Activated CD8-positive, alpha-beta T cell treated with anti-CD3 and anti-CD28 coated beads for 36 hours (primary cell): ENCODE measurements around the gene ZNF317. TPM values are rescaled to one million over a fixed set of nuclear protein-coding genes. Genes with fewer than 3 reads are reported as not detected.
"Not testable (repeated sequence)": the region's sequence is repeated elsewhere in the genome, so short reads cannot be mapped to it uniquely, and the experiment has no call there.

Experiments
- ATAC-seq: fragments of 200-7000 bp; cut with Tn5 transposase; one replicate; pipeline ENCODE4 v1.10.0; 2021; ENCODE audit warnings: mild to moderate bottlenecking, moderate library complexity
- CTCF ChIA-PET: fragments of 350-600 bp; sonication (Branson Sonifier 250); formaldehyde crosslinking; loops from one replicate; lab custom pipeline; 2021; ENCODE audit warnings: antibody characterized with exemption; lab: Charles Lee
- POLR2A ChIA-PET: fragments of 350-600 bp; sonication (Branson Sonifier 250); formaldehyde crosslinking; loops from one replicate; lab custom pipeline; 2021; ENCODE audit warnings: antibody characterized with exemption; lab: Charles Lee
- DNase-seq: peaks from one replicate; pipeline ENCODE4 v3.0.0-alpha.2; 2020
- H3K27ac Mint-ChIP-seq: one replicate; pipeline ENCODE4 v1.8.0; 2021; ENCODE audit warnings: mild to moderate bottlenecking, mixed read lengths
- H3K27me3 Mint-ChIP-seq: one replicate; pipeline ENCODE4 v1.8.0; 2021; ENCODE audit warnings: mixed read lengths
- H3K36me3 Mint-ChIP-seq: one replicate; pipeline ENCODE4 v1.8.0; 2021; ENCODE audit warnings: low read depth, mixed read lengths
- H3K4me1 Mint-ChIP-seq: one replicate; pipeline ENCODE4 v1.8.0; 2021; ENCODE audit warnings: low read depth, mixed read lengths
- H3K4me3 Mint-ChIP-seq: one replicate; pipeline ENCODE4 v1.8.0; 2021; ENCODE audit warnings: mild to moderate bottlenecking, moderate library complexity, mixed read lengths
- H3K9me3 Mint-ChIP-seq: one replicate; pipeline ENCODE4 v1.8.0; 2021; ENCODE audit warnings: mixed read lengths
- intact Hi-C: fragments of 100-400 bp; cut with micrococcal nuclease; formaldehyde crosslinking; loops from one replicate; pipeline ENCODE4 v1.10.0; 2022
- total RNA-seq, 2 experiments: library from RNA; stranded (reverse); gene quantifications; one replicate each; pipeline ENCODE4 v1.2.3, GENCODE V29; 2021
- TF ChIP-seq, protein P1 (sequence below): fragments of 200-600 bp; IDR thresholded peaks from one replicate; pipeline ENCODE4 v1.8.0; 2022; ENCODE audit warnings: antibody characterized with exemption, mild to moderate bottlenecking

ZNF317 gene
- total RNA-seq, 2 experiments from 2014 or later = 41.4 to 41.7 TPM

DNA sequence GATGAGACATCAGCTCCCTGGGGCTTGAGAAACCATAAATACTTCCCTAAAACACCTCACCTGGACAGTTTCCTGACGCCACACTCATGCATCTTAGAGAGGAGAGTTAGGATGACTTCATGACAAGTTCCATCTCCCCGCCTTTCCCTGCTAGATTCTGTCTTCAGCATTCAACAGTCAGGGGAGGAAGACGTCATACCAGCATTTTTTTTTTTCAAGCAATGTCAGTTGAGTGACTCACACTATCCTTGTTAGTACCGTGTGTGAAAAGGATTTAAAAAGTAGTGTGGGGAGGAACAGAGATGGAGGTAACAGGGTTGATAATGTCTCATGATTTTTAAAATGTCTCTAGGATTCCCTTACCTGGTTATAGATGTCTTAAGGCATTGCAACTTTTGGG is 38.7 kb downstream of the ZNF317 start, which contains the start of gene OR7D2:
Gene OR7D2, plus strand, starts transcription at position 79 of the 400 bp plus-strand sequence. CDS start 6,803 bp downstream, outside the sequence.
- DNase-seq = no peak
- H3K27ac Mint-ChIP-seq = no peak within 1 kb of the TSS
- intact Hi-C loops = no loop called here
- H3K4me1 Mint-ChIP-seq = no peaks in the 10 kb centered on the region
- peaks cover 2% of the 10 kb centered on the region for H3K27me3 Mint-ChIP-seq
- CTCF ChIA-PET = interaction anchor here (1.7 kb wide), 1 partner anchor 16 kb away, joined by 3 read pairs; no protein-coding TSS in a partner anchor
- H3K36me3 Mint-ChIP-seq = no peaks in the 10 kb centered on the region
- no peak within 1 kb of the TSS for H3K4me3 Mint-ChIP-seq
- POLR2A ChIA-PET = no interaction called here
- TF ChIP-seq, protein P1, sequence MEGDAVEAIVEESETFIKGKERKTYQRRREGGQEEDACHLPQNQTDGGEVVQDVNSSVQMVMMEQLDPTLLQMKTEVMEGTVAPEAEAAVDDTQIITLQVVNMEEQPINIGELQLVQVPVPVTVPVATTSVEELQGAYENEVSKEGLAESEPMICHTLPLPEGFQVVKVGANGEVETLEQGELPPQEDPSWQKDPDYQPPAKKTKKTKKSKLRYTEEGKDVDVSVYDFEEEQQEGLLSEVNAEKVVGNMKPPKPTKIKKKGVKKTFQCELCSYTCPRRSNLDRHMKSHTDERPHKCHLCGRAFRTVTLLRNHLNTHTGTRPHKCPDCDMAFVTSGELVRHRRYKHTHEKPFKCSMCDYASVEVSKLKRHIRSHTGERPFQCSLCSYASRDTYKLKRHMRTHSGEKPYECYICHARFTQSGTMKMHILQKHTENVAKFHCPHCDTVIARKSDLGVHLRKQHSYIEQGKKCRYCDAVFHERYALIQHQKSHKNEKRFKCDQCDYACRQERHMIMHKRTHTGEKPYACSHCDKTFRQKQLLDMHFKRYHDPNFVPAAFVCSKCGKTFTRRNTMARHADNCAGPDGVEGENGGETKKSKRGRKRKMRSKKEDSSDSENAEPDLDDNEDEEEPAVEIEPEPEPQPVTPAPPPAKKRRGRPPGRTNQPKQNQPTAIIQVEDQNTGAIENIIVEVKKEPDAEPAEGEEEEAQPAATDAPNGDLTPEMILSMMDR = no peak
- ATAC-seq = no peak
- H3K9me3 Mint-ChIP-seq = no peaks in the 10 kb centered on the region

DNA sequence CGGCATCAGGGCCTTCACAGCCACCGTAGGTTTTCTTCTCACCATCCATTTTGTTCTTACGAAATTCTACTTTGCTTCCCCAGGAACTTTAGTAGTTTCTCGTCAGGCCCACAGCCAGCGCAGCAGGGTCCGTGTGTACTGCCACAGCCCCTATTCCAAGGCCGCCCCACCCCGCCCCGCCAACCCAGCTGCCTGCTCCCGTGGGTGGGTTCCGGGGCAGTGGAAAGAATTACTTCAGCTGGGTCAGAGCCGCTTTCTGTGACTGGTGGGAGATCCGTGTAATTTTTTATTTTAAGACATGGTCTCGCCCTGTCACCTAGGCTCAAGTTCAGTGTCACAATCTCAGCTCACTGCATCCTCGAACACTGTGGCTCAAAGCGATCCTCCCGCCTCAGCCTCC is 42.8 kb downstream of the ZNF317 start:
- ChIA-PET POLR2A (no interaction called here), CTCF (no interaction called here)
- Mint-ChIP-seq H3K4me1 (no peaks in the 10 kb centered on the region), H3K27ac (no peak overlapping the region), H3K9me3 (peaks cover 4% of the 10 kb centered on the region), H3K4me3 (no peak overlapping the region), H3K27me3 (peaks cover 5% of the 10 kb centered on the region), H3K36me3 (no peaks in the 10 kb centered on the region)
- no peak for DNase-seq
- TF ChIP-seq, protein P1 = no peak
- no peak for ATAC-seq
- intact Hi-C loops = no loop called here

DNA sequence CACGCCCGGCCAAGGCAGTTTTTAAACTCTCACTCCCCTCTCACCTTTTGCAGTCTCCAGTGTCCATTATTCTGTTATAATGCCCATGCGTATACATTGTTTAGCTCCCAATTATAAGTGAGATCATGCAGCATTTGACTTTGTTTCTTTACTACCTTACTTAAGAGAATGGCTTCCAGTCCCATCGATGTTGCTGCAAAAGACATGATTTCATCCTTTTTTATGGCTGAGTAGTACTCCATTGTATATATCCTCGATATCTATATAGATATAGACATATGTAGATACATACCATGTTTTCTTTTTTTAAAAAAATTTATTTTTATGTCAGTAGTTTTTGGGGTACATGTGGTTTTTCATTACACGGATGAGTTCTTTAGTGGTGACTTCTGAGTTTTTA is 47.0 kb downstream of the ZNF317 start:
- Mint-ChIP-seq H3K27me3 (peaks cover 14% of the 10 kb centered on the region), H3K36me3 (no peaks in the 10 kb centered on the region), H3K9me3 (peaks cover 4% of the 10 kb centered on the region), H3K4me1 (no peaks in the 10 kb centered on the region), H3K4me3 (no peak overlapping the region), H3K27ac (no peak overlapping the region)
- TF ChIP-seq, protein P1 = no peak
- ATAC-seq (no peak), DNase-seq (no peak)
- intact Hi-C loops = no loop called here
- ChIA-PET CTCF (no interaction called here), POLR2A (no interaction called here)

DNA sequence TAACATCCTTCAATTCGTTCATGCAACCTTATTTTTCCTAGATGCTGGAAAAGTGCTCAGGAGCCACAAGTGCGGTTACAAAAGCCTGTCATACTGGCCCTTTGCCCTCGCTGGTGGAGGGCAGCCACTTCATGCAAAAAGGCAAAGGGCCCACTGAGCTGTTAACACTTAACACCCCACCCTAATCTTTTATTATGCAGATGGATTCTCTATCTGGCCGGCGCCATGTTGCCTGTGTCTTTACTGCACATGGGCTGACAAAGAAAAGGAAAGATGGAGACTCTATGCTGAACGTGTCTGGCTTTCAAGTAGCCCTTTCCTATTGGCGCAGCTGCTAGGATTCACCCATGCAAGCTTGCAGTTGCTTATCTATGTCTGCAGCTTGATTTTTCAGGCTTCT is 49.3 kb downstream of the ZNF317 start:
- H3K27ac Mint-ChIP-seq = no peak overlapping the region
- DNase-seq = no peak
- H3K9me3 Mint-ChIP-seq = peaks cover 6% of the 10 kb centered on the region
- no peaks in the 10 kb centered on the region for H3K4me1 Mint-ChIP-seq
- intact Hi-C loops = no loop called here
- POLR2A ChIA-PET = no interaction called here
- CTCF ChIA-PET = interaction anchor here (1.6 kb wide), 1 partner anchor 16 kb away, joined by 5 read pairs; no protein-coding TSS in a partner anchor
- H3K4me3 Mint-ChIP-seq = no peak overlapping the region
- H3K27me3 Mint-ChIP-seq = peaks cover 22% of the 10 kb centered on the region
- no peak for ATAC-seq
- TF ChIP-seq, protein P1 = no peak
- H3K36me3 Mint-ChIP-seq = no peaks in the 10 kb centered on the region

DNA sequence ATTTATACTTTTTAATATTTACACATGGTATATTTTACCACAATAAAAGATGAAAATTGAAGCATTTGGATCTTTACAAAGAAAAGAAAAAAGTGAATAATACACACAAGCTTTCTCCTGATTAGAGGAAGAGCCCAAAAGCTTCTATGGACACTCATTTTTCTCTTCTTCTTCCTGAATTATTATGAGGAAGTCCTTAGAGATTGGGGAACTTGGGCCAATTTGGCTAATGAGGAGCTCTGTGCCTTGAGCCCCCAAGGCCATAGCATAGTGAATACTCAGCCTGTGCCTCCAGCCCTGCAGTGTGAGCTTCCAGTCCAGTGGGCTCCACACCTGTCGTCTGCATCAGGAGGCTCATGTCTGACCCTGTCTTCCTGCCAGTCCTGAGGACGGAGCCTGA is 57.8 kb downstream of the ZNF317 start:
- H3K27ac Mint-ChIP-seq, POLR2A ChIA-PET, H3K36me3 Mint-ChIP-seq, H3K4me1 Mint-ChIP-seq, DNase-seq, H3K4me3 Mint-ChIP-seq, H3K9me3 Mint-ChIP-seq, ATAC-seq, CTCF ChIA-PET, intact Hi-C loops: not testable (repeated sequence)
- H3K27me3 Mint-ChIP-seq = peaks cover 16% of the 10 kb centered on the region
